ENCODE data around the gene AK8. TPM values are rescaled to one million over a fixed set of nuclear protein-coding genes. Genes with fewer than 3 reads are reported as not detected.
A peak's percentile ranks its signal among the peaks of the same experiment; 100 is the strongest.

The AK8 gene, protein sequence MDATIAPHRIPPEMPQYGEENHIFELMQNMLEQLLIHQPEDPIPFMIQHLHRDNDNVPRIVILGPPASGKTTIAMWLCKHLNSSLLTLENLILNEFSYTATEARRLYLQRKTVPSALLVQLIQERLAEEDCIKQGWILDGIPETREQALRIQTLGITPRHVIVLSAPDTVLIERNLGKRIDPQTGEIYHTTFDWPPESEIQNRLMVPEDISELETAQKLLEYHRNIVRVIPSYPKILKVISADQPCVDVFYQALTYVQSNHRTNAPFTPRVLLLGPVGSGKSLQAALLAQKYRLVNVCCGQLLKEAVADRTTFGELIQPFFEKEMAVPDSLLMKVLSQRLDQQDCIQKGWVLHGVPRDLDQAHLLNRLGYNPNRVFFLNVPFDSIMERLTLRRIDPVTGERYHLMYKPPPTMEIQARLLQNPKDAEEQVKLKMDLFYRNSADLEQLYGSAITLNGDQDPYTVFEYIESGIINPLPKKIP
- total RNA-seq (0.40 and 1.8 TPM in 2 replicates), polyA plus RNA-seq (2.6 and 4.5 TPM in 2 replicates)

- Histone ChIP-seq H3K4me2 (peak within 1 kb of the TSS; percentile 96), H3K36me3 (replicated peaks; ENCODE audit: insufficient read depth, low read depth) (no peaks in the 10 kb centered on the region), H3K79me2 (no peaks in the 10 kb centered on the region), H3K9me3 (ENCODE audit: low read depth) (no peaks in the 10 kb centered on the region), H2AFZ (peak within 1 kb of the TSS; percentile 100), H3K27ac (peak within 1 kb of the TSS; percentile 90), H4K20me1 (ENCODE audit: insufficient read depth, poor library complexity, severe bottlenecking) (no peaks in the 10 kb centered on the region), H3K9me2 (replicated peaks; ENCODE audit: insufficient read depth) (no peaks in the 10 kb centered on the region), H3K4me1 (ENCODE audit: insufficient read depth) (peaks cover 4% of the 10 kb centered on the region), H3K4me3 (peak within 1 kb of the TSS; percentile 96), H3K27me3 (no peaks in the 10 kb centered on the region)
- TF ChIP-seq EZH2phosphoT487 (IDR thresholded peaks at IDR 0.05; ENCODE audit: low read depth, severe bottlenecking, unreplicated experiment) (no peak), CTCF (IDR thresholded peaks at IDR 0.05; ENCODE audit: poor library complexity) (no peak), EZH2 (IDR thresholded peaks at IDR 0.05; ENCODE audit: borderline replicate concordance) (no peak)
- DNase-seq (ENCODE audit: low spot score): peak; percentile 92
- 2% methylated on average over 76 of the region's 89 CpGs for WGBS (ENCODE audit: low lambda C conversion rate, missing lambda C conversion rate)
Measured at GRCh38 chr9:132877824-132878694, at the start of gene AK8. AK8 (minus strand) TSS chr9:132878284; CDS start chr9:132878255, 29 bp downstream.

DNA sequence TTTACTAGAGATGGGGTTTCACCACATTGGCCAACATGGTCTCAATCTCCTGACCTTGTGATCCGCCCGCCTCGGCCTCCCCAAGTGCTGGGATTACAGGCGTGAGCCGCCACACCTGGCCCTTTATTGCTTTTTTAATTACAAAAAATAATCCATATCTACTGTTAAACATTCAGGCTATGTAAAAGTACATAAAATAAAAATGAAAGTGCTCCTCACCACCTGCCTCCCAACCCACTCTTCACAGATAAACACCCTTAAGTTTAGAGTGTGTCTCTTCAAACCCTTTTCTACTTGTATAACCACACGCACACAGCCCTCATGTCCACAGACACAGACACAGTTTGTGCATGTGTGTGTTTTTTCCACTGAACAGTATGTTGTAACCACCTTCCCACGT, 49.6 kb upstream of the AK8 start:
- Histone ChIP-seq H3K4me2 (no peak overlapping the region), H3K27me3 (no peaks in the 10 kb centered on the region), H3K27ac (no peak overlapping the region), H3K36me3 (replicated peaks; ENCODE audit: insufficient read depth, low read depth) (no peaks in the 10 kb centered on the region), H3K79me2 (peaks cover 6% of the 10 kb centered on the region), H3K4me3 (no peak overlapping the region), H4K20me1 (ENCODE audit: insufficient read depth, poor library complexity, severe bottlenecking) (no peaks in the 10 kb centered on the region), H3K9me2 (replicated peaks; ENCODE audit: insufficient read depth) (no peaks in the 10 kb centered on the region), H2AFZ (no peak overlapping the region), H3K4me1 (ENCODE audit: insufficient read depth) (no peaks in the 10 kb centered on the region), H3K9me3 (ENCODE audit: low read depth) (no peaks in the 10 kb centered on the region)
- no peak for DNase-seq (ENCODE audit: low spot score)
- 95% methylated on average over 7 of the region's 7 CpGs for WGBS (ENCODE audit: low lambda C conversion rate, missing lambda C conversion rate)
- TF ChIP-seq EZH2phosphoT487 (IDR thresholded peaks at IDR 0.05; ENCODE audit: low read depth, severe bottlenecking, unreplicated experiment): no peak
- TF ChIP-seq EZH2 (IDR thresholded peaks at IDR 0.05; ENCODE audit: borderline replicate concordance): no peak
- no peak for TF ChIP-seq CTCF (IDR thresholded peaks at IDR 0.05; ENCODE audit: poor library complexity)

GRCh38 chr9:132923346-132923902, 45.3 kb upstream of the AK8 start:
- H3K4me3 ChIP-seq: no peak overlapping the region
- no peaks in the 10 kb centered on the region for H3K9me2 ChIP-seq (replicated peaks; ENCODE audit: insufficient read depth)
- no peaks in the 10 kb centered on the region for H3K9me3 ChIP-seq (ENCODE audit: low read depth)
- H3K27me3 ChIP-seq: no peaks in the 10 kb centered on the region
- DNase-seq (ENCODE audit: low spot score): no peak
- no peaks in the 10 kb centered on the region for H3K4me1 ChIP-seq (ENCODE audit: insufficient read depth)
- H3K79me2 ChIP-seq: no peaks in the 10 kb centered on the region
- WGBS (ENCODE audit: low lambda C conversion rate, missing lambda C conversion rate): 87% methylated on average over 9 of the region's 9 CpGs
- no peak for TF ChIP-seq EZH2phosphoT487 (IDR thresholded peaks at IDR 0.05; ENCODE audit: low read depth, severe bottlenecking, unreplicated experiment)
- no peak for TF ChIP-seq CTCF (IDR thresholded peaks at IDR 0.05; ENCODE audit: poor library complexity)
- no peak for TF ChIP-seq EZH2 (IDR thresholded peaks at IDR 0.05; ENCODE audit: borderline replicate concordance)
- no peak overlapping the region for H3K27ac ChIP-seq
- no peaks in the 10 kb centered on the region for H3K36me3 ChIP-seq (replicated peaks; ENCODE audit: insufficient read depth, low read depth)
- no peak overlapping the region for H3K4me2 ChIP-seq
- no peak overlapping the region for H2AFZ ChIP-seq
- H4K20me1 ChIP-seq (ENCODE audit: insufficient read depth, poor library complexity, severe bottlenecking): no peaks in the 10 kb centered on the region
